NCI-H460 (cell line): ENCODE measurements around the gene BACE1. TPM values are rescaled to one million over a fixed set of nuclear protein-coding genes. Genes with fewer than 3 reads are reported as not detected.

Source experiments
- DNase-seq: peaks from one replicate; pipeline ENCODE4 v3.0.0-alpha.2; 2016; ENCODE audit warnings: low read depth; ENCODE audit errors: extremely low read depth
- total RNA-seq: library from RNA; depleted of rRNA; stranded (reverse); fragments of >200 nt; shearing (Covaris generic); gene quantifications from 2 replicates; pipeline ENCODE4 v1.2.3, GENCODE V29; 2014

BACE1 gene
- total RNA-seq, 1 experiment from 2014 or later = 6.6 TPM

- no peak for DNase-seq
Measured at GRCh38 chr11:117313091-117313490, 3.0 kb downstream of the BACE1 start.

GRCh38 chr11:117309310-117309709 lies 6.7 kb downstream of the BACE1 start:
- no peak for DNase-seq

- DNase-seq = no peak
Measured at GRCh38 chr11:117305145-117305544, 10.9 kb downstream of the BACE1 start.

DNA sequence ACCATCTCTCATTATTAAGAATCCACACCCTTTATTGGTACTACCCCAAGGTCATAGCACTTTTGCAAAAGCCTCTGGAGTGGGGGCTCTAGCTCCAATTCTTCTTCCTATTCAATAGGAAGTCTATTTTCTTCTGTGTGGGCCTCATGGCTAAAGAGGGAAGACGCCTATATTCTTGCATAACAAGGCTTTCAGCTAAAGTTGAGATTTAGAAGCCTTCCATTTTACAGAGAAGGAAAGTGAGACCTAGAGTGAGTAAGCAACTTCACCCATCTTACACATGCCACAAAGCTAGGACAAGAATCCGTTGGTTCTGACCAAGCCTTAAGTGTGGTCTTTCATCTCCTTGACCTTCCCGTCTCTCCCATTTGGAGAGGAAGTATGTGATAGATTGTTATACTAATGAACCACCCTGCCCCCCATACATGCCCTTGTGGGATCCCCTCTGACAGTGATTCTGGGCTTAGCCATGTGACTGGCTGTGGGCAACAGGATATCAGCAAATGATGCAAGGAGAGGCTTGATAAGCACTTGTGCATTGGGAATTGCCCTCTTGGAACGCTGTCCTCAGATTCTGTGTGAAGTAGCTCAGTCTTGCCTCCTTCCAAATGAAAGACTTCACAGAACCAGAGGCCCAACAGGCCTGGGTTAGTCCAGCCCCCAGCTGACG lies 12.3 kb downstream of the BACE1 start:
- no peak for DNase-seq

- no peak for DNase-seq
Measured at GRCh38 chr11:117303101-117303500, 13.0 kb downstream of the BACE1 start.

DNA sequence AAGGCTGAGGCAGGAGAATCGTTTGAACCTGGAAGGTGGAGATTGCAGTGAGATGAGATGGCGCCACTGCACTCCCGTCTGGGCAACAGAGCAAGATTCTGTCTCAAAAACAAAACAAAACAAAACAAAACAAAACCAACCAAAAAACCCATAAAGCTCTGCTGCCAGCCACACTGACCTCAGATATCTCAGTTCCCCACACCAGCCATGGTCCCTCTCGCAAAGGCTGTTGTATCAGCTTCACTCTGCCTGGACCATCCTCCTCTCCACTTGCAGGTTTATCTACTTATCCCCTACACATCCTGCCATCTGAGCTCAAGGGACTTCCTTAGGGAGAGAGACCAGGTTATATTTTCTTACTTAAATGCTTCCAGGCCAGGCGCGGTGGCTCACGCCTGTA lies 13.8 kb downstream of the BACE1 start:
- no peak for DNase-seq

- no peak for DNase-seq
Measured at GRCh38 chr11:117300773-117301172, 15.3 kb downstream of the BACE1 start.

DNA sequence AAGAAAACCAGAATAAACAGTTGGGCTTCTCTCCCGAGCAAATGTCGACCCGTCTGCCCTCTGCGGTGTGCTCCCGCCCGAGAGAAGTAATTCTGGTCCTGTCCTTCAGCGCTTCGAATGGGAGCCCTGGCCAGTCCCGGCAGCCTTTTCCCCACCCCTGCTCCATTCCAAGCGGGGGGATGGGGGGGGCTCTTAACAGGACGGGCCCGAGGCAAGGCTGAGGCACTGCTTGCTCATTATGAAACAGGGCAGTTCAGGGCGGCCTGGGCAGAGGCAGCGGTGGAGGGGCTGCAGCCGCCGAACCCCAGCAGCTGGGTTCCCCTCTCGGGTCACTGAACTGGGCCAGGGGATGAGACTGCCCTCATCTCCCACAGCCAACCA lies 15.8 kb downstream of the BACE1 start:
- DNase-seq = no peak

DNA sequence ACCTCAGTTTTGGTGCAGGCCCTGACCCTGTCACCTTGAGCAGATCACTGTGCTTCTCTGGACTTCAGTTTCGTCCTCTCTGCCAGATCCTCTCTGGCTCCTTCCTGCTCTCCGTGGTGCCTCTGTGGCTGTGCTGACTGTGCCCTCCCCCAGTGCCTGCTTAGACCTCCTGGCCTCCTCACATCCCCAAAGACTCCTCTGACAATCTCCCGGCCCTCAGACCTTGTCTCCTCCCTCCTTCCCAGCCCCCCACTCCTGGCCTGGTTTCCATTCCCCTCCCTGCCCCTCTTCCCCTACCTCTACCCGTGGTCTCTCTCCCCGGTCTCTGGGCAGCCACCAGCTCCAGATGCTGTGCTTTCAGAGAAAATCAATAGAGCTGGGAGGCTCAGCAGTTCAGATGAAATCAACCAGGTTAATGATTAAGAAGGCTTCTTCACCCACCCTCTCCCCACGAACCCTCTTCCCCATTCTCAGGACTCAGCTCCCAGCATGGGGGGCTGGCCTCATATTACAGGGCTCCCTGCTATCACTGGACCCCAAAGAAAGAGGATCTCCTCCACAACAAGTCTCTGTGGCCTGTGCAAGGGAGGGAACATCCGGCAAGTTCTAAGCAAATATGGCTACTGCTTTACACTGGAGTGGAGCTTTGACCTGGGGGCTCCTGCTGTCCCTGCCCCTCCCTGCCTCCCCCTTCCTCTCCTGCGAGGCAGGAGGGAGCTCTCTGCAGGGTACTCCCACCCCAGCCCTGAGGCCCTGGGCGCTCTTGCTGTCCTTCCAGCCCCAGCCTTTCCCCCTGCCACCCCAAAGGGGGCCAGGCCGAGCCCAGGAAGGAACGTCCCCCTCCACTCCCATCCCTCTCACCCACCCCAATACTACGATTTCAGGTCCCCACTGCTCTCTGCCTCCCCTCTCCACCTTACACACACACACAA lies 16.4 kb downstream of the BACE1 start:
- DNase-seq = no peak

DNA sequence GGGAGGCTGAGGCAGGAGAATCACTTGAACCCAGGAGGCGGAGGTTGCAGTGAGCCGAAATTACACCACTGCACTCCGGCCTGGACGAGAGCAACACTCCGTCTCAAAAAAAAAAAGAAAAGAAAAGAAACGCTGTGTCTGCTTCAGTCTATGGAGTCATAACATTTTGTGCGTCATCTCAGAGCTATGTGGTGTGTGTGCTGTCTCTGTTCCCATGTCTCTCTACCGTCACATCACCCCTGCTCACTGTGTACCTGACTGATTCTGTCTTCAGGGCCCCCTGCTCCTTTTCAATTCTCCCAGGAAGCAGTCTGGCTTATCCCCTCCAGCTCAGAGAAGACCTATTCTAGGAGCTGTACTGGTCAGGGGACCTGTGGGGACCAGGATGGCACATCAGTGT lies 17.9 kb downstream of the BACE1 start:
- no peak for DNase-seq

DNA sequence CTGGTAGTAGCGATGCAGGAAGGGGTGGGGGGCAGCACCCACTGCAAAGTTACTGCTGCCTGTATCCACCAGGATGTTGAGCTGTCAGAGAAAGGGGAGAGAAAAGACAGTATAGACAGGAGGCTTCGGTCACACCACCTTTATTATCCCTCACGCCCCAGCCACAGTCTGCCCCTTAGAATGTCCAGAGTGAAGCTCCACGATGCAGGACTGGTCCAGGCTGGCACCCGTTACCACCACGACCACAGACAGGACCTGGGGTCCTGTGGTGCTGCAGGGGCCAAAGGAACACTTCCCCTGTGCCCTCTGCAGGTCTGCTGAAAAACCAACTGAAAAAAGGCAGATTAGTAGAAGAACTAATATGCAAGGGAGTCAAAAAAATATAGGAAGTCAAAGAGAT lies 19.2 kb downstream of the BACE1 start:
- DNase-seq = no peak

DNA sequence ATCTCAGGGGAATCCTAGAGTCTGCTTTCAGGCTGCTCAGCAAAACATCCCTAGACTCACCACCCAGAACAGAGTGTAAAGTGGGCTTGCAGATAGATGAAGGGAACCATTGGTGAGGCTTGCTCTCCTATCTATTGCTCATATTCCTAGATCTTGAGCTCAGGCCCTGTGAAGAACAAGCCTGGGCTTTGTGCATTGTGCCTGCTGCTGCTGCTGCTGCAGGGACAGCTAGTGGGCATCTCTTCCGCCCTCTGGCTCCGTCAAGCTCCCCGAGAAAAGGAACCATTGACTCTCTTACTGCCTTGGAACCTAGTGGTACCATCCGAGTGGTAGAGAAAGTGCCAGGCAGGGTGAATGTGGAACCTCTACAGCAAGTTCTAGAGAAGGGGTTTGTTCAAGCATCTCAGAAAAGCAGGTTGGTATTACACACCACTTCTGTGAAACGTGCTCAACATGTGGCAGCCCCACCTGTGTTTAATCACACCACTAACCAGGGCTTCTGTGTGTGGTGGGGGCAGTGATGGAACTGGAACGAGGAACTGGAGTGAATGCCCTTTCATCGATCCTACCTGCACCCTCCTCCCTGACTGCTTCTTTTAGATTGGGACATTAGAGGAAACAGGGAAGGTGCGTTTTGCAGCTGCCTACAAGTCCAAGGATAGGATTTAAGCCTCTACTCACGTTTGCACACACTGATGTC lies 20.5 kb downstream of the BACE1 start:
- DNase-seq = no peak

DNA sequence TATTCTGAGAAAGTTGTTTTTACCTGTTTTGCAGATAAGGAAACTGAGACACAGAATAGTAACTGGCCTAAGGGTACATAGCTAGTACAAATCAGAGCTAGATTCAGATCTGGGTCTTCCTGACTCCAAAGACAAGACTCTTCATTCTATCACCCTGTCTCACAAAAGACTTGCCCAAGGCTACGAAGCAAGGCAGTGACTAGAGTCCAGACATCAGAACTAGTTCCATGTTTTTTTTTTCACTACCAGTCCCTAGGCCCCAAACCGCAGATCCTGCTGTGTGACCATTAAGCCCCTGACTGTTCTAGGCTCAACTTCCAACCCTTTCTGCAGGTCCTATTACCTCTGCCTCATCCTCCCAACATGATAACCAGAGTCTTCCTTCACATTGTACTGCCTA lies 23.4 kb downstream of the BACE1 start:
- no peak for DNase-seq

DNA sequence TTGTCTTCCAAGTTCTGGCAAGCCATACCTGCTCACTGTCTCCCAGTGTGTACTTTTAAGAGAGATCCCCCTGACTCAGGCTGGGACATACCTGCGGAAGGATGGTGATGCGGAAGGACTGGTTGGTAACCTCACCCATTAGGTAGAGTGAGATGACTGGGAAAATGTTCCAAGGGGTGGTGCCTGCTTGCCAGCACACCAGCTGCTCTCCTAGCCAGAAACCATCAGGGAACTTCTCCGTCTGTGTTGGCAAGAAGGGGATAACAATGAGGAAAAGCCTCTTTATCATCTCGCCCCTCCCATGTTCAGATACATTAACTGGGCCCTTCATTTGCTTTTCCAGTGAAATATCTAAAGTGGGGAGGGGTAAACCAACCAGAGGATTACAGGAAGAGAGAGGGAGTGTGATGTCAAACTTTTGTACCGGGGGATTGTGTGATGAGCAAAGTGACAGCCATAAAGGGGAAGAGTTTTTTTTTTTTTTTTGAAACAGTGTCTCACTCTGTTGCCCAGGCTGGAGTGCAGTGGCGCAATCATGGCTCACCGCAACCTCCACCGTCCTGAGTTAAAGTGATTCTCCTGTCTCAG lies 25.2 kb downstream of the BACE1 start, which contains the start of gene BACE1-AS:
TSS of gene BACE1-AS (plus strand) at position 538 of the 588 bp plus-strand sequence.
- no peak for DNase-seq

- no peak for DNase-seq
Measured at GRCh38 chr11:117289795-117290194, 26.3 kb downstream of the BACE1 start.

- DNase-seq = no peak
Measured at GRCh38 chr11:117287668-117288067, 28.4 kb downstream of the BACE1 start.

- no peak for DNase-seq
Measured at GRCh38 chr11:117286588-117286987, 29.5 kb downstream of the BACE1 start.

- DNase-seq = no peak
Measured at GRCh38 chr11:117284053-117284452, 32.0 kb downstream of the BACE1 start.

- DNase-seq = no peak
Measured at GRCh38 chr11:117282956-117283355, 33.1 kb downstream of the BACE1 start.

GRCh38 chr11:117281869-117282268 lies 34.2 kb downstream of the BACE1 start:
- DNase-seq = no peak

DNA sequence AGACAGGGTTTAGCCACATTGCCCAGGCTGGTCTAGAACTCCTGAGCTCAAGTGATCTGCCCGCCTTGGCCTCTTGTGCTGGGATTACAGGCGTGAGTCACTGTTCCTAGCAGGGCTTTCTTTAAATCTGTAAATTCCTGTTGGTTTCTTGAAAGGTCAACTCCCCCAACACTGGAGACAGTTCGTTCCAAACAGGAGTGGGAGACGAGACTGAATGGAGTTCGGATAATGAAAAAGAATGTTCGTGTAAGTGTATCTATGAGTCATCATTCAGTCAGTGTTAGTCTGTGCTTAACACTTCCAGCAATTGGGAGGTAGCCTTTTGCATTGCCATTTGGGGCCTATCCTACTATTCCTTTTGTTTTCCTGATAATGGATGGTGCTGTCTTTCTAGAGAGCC lies 34.9 kb downstream of the BACE1 start:
- DNase-seq = no peak
